Transverse colon (tissue), 4 donors: ENCODE results near the gene RYR3. TPM values are rescaled to one million over a fixed set of nuclear protein-coding genes. Genes with fewer than 3 reads are reported as not detected.

Source experiments
- DNase-seq: peaks from one replicate; pipeline ENCODE4 v3.0.0-alpha.2; 2019
- H3K27ac ChIP-seq, 4 donors: fragments of 200-600 bp; sonication (generic); 2 replicates each; pipeline ENCODE4 v1.5.1; 2016 to 2018; ENCODE audit warnings: inconsistent platforms in 4 of 4
- H3K27me3 ChIP-seq: fragments of 200-600 bp; sonication (generic); 2 replicates; pipeline ENCODE4 v1.5.1; 2017; ENCODE audit warnings: inconsistent platforms
- H3K36me3 ChIP-seq, 4 donors: fragments of 200-600 bp; sonication (generic); 2 replicates each; pipeline ENCODE4 v1.5.1; 2017 to 2019; ENCODE audit warnings: inconsistent platforms in 4 of 4
- H3K4me1 ChIP-seq, 4 donors: fragments of 200-600 bp; sonication (generic); 2 replicates each; pipeline ENCODE4 v1.5.1; 2017 to 2020; ENCODE audit warnings: inconsistent platforms in 4 of 4
- H3K4me3 ChIP-seq, 4 donors: fragments of 200-600 bp; sonication (generic); 1 replicate in 1 of 4; 2 replicates in 3 of 4; pipeline versions ENCODE4 v1.5.1 to v1.6.1; 2017 to 2019; ENCODE audit warnings: inconsistent platforms in 4 of 4
- H3K9me3 ChIP-seq, 2 donors: fragments of 200-600 bp; sonication (generic); 2 replicates each; pipeline ENCODE4 v1.5.1; 2017 to 2019; ENCODE audit warnings: inconsistent platforms in 2 of 2
- CTCF ChIP-seq, 5 experiments: fragments of 200-600 bp in 3 of 5; fragments of 450-650 bp in 2 of 5; sonication (generic) in 3 of 5; IDR thresholded peaks; 1 replicate in 2 of 5; 2 replicates in 3 of 5; pipeline ENCODE4 v1.5.1; 2016 to 2017; ENCODE audit warnings: antibody characterized with exemption in 5 of 5, inconsistent platforms in 3 of 5, mild to moderate bottlenecking in 2 of 5, moderate library complexity in 1 of 5
- EP300 ChIP-seq: sonication (generic); formaldehyde crosslinking; IDR thresholded peaks from one replicate; pipeline ENCODE4 v1.6.1; 2017; ENCODE audit warnings: antibody characterized with exemption, low read depth
- POLR2A ChIP-seq: fragments of 450-650 bp; IDR thresholded peaks from one replicate; pipeline ENCODE4 v1.6.1; 2016; ENCODE audit warnings: antibody characterized with exemption, mild to moderate bottlenecking, moderate library complexity
- POLR2AphosphoS5 ChIP-seq, 3 donors: sonication (generic); formaldehyde crosslinking; IDR thresholded peaks; one replicate each; pipeline ENCODE4 v1.6.1; 2016; ENCODE audit warnings: antibody characterized with exemption in 3 of 3
- whole genome bisulfite sequencing, 2 donors: methylation state at CpG; one replicate each; pipeline ENCODE4 v1.1.5; 2018; ENCODE audit warnings: low coverage in 1 of 2; 5-methylcytosine and 5-hydroxymethylcytosine counted together
- in situ Hi-C, 4 donors: fragments of 200-750 bp; cut with MboI; loops; one replicate each; pipeline versions ENCODE4 v1.15.0 to v1.15.1; 2017; ENCODE audit warnings: low sequenced_read_pairs in 3 of 4, low pct_ligation_motif_present in 1 of 4, low pct_unique_long_range_greater_than_20kb in 1 of 4
- intact Hi-C: fragments of 100-400 bp; cut with DNase I; formaldehyde crosslinking; loops from one replicate; pipeline ENCODE4 v1.15.1; 2023; ENCODE audit warnings: low total_unique reads
- total RNA-seq, 4 donors: library from RNA; depleted of rRNA; stranded (reverse); fragments of >200 nt; gene quantifications; one replicate each; pipeline ENCODE4 v1.1.0, GENCODE V29; 2016

The RYR3 gene
- total RNA-seq, 4 donors from 2014 or later = 0.96 to 9.7 (median 5.4) TPM

GRCh38 chr15:33616475-33616874 is 305.7 kb downstream of the RYR3 start:
- in situ Hi-C loops (no loop called here), intact Hi-C loops (no loop called here)
- 57 to 59% methylated on average over 3 of the region's 3 CpGs for WGBS, 2 donors
- TF ChIP-seq EP300 = no peak
- no peak for TF ChIP-seq POLR2AphosphoS5 (IDR thresholded peaks at IDR 0.05)
- TF ChIP-seq POLR2A = no peak
- TF ChIP-seq CTCF (IDR thresholded peaks at IDR 0.05) = no peak
- Histone ChIP-seq H3K9me3 (no peaks in the 10 kb centered on the region), H3K27me3 (no peaks in the 10 kb centered on the region), H3K4me3 (no peak overlapping the region), H3K27ac (no peak overlapping the region), H3K4me1 (no peaks in the 10 kb centered on the region), H3K36me3 (no peaks in the 10 kb centered on the region)
- DNase-seq = no peak

DNA sequence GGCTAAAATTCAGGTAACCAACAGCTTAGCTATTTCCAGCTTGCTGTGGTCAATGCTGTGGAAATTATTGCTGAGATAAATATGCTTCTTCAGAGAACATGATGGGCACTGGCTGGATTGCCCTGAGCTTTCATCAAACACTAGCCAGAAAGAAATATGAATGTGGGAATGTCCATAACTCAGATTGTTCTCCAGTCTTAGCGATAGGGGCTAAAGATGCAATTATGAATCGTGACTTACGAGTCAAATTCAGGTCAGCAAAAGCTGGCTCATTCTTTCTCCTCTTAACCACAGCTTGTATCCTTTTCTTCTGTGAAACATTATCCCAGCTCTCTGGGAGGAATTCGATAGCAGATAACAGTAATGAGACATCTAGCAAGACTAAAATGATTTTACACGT is 307.6 kb downstream of the RYR3 start:
- no peaks in the 10 kb centered on the region for H3K36me3 ChIP-seq
- H3K27ac ChIP-seq = no peak overlapping the region
- in situ Hi-C loops (no loop called here), intact Hi-C loops (no loop called here)
- TF ChIP-seq POLR2A (no peak), EP300 (no peak), CTCF (IDR thresholded peaks at IDR 0.05) (no peak), POLR2AphosphoS5 (IDR thresholded peaks at IDR 0.05) (no peak)
- 75 to 83% methylated on average over 4 to 5 of the region's 5 CpGs for WGBS, 2 donors
- no peaks in the 10 kb centered on the region for H3K27me3 ChIP-seq
- no peaks in the 10 kb centered on the region for H3K4me1 ChIP-seq
- DNase-seq = no peak
- no peak overlapping the region for H3K4me3 ChIP-seq
- no peaks in the 10 kb centered on the region for H3K9me3 ChIP-seq

- in situ Hi-C loops = no loop called here
These were observed 310.4 kb downstream of the RYR3 start for GRCh38 chr15:33621141-33621540.

GRCh38 chr15:33623010-33623409 is 312.2 kb downstream of the RYR3 start:
- Histone ChIP-seq H3K4me1 (no peaks in the 10 kb centered on the region), H3K27ac (no peak overlapping the region), H3K4me3 (no peak overlapping the region), H3K36me3 (no peaks in the 10 kb centered on the region), H3K9me3 (no peaks in the 10 kb centered on the region), H3K27me3 (no peaks in the 10 kb centered on the region)
- TF ChIP-seq CTCF (IDR thresholded peaks at IDR 0.05) = no peak
- no peak for TF ChIP-seq EP300
- no peak for TF ChIP-seq POLR2A
- no peak for TF ChIP-seq POLR2AphosphoS5 (IDR thresholded peaks at IDR 0.05)
- 77 to 86% methylated on average over 3 to 7 of the region's 7 CpGs for WGBS, 2 donors
- intact Hi-C loops = no loop called here
- DNase-seq = no peak
- in situ Hi-C loops = no loop called here

More at GRCh38 chr15:33621141-33621540, 310.4 kb downstream of the RYR3 start:
- TF ChIP-seq CTCF (IDR thresholded peaks at IDR 0.05) (no peak), POLR2AphosphoS5 (IDR thresholded peaks at IDR 0.05) (no peak), EP300 (no peak), POLR2A (no peak)
- intact Hi-C loops = no loop called here
- no peaks in the 10 kb centered on the region for H3K27me3 ChIP-seq
- no peaks in the 10 kb centered on the region for H3K4me1 ChIP-seq
- no peaks in the 10 kb centered on the region for H3K9me3 ChIP-seq
- no peak overlapping the region for H3K4me3 ChIP-seq
- H3K27ac ChIP-seq = no peak overlapping the region
- no peaks in the 10 kb centered on the region for H3K36me3 ChIP-seq
- no peak for DNase-seq
